Stimulated activated naive CD8-positive, alpha-beta T cell treated with anti-CD3 and anti-CD28 coated beads, Interleukin-15, Interleukin-2, amounts not matched to agents 100 U/mL and 50 U/mL, for 24 hours (primary cell): ENCODE data around the gene PCNT.
"Not testable (repeated sequence)": the region's sequence is repeated elsewhere in the genome, so short reads cannot be mapped to it uniquely, and the experiment has no call there.

Experiments
- ATAC-seq: fragments of 150-1000 bp; cut with Tn5 transposase; one replicate; pipeline ENCODE4 v1.10.0; 2021
- DNase-seq: peaks from one replicate; pipeline ENCODE4 v3.0.0; 2021

PCNT gene

DNA sequence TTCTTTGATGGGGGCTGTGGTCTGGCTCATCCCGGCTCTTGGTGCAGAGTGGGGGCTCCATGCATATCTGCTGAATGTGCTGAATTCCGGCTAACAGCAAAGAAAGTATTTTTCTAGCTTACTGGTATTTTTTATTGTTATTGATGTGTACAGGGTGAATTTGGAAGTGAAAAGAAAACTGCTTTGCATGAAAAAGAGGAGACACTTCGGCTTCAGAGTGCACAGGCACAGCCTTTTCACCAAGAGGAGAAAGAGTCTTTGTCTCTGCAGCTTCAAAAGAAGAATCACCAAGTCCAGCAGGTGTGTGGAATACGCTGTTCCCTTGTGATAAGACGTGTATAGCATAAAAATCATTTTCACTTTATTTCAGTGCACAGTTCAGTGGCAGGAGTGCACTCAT, 57.6 kb downstream of the PCNT start:
- no peak for DNase-seq
- ATAC-seq, result no peak

DNA sequence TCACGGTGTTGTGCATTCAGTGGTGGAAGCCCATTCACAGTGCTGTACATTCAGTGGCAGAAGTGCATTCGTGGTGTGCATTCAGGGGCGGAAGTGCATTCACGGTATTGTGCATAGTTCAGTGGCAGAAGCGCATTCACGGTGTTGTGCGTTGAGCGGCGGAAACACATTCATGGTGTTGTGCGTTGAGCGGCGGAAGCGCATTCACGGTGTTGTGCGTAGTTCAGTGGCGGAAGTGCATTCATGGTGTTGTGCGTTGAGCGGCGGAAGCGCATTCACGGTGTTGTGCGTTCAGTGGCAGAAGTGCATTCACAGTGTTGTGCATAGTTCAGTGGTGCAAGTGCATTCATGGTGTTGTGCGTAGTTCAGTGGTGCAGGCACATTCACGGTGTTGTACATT, 60.6 kb downstream of the PCNT start:
- DNase-seq (no peak), ATAC-seq (no peak)

DNA sequence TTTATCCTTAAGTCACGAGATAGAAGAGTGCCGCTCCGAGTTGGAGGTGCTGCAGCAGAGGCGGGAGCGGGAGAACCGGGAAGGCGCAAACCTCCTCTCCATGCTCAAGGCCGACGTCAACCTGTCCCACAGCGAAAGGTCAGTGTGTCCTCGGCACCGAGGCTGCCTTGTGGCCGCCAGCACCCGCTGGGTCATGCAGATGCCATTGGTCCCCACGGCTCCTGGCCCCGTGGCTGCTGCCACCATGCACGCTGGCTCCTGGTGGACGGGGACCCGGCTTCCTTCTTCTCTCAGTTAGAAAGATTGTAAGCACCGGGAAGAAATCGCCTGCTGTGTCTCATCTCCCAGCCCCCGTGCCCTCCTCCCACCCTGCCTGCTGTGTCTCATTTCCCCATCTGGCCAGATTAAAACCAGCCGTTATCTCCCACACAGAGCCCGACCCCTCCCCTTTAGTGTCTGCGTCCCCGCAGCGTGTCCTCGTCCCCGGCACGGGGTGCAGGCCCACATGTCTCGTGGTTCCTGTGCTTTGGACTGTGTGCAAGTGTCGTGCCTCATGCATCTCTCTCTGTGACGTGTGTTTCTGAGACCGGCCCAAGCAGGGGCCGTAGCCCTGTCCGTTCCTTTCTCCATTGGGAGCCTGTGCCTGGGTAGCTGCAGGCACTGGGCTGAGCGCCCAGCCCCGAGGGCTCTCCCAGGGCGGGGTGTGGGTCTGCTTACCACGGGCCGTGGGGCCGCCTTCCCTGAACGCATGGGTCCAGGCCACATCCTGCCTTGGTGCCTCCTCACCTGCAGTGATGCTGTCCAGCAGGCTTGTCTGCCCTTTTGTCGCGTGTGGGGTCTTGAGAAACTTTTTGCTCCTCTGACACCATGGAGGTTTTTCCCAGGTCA, 62.1 kb downstream of the PCNT start:
- no peak for ATAC-seq
- DNase-seq, result no peak

DNA sequence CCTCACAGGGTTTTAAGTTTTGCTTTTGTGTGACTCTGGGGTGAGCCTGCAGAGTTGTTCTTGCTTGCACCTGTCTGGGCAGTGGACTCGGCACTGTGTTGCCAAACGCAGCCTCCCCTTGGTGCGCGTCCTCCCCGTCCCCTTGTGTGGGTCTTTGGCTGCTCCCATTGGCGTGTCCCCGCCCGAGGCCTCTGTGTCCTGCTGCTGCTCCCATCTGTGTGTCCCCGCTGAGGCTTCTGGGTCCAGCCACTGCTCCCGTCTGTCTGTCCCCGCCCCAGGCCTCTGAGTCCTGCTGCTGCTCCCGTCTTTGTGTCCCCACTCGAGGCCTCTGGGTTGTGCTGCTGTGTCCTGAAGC, 62.8 kb downstream of the PCNT start:
- ATAC-seq (no peak), DNase-seq (no peak)

DNA sequence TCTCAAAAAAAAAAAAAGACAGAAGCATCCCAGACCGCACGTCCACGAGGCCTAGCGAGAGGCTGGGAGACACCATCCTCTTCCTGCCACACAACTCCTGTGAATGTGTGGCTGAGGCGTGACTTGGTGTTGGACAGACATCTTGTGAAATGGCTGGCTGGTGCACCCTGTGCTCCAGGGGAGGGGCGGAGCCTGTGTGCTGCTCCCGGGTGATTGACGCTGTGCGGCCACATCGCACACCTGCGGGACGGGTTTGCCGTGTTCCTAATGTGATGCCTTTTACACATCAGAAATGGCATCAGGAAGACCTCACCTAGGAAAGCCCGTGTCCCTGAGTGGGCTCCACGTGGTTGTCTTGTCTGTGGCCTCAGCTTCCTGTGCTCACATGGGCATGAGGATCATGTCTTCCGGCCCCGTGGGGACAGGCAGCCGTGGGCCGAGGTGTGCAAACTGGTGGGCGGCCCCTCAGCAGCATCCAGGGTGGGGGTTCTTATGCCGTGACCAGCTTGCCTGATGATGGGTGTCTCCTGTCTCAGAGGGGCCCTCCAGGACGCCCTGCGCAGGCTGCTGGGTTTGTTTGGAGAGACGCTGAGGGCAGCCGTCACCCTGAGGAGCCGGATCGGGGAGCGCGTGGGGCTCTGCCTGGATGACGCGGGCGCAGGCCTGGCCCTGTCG, 64.4 kb downstream of the PCNT start:
- DNase-seq, result no peak
- ATAC-seq, result no peak

DNA sequence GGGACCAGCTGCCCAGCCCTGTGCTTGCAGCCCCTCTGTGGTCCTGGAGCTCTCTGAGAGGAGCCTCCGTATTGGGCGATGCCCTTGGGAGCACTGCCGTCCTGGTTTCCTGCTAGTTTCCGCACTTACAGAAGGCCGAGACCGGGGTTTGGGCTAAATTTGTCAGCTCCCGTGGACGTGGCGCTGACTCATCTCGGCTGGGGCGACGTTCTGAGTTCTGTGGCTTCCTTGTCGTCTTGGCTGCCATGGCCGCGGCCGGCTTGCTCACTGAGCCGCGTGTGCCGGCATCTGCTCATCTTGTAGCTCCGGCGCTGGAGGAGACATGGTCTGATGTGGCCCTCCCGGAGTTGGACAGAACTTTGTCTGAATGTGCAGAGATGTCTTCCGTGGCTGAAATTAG, 64.9 kb downstream of the PCNT start:
- DNase-seq, result no peak
- ATAC-seq, result no peak

DNA sequence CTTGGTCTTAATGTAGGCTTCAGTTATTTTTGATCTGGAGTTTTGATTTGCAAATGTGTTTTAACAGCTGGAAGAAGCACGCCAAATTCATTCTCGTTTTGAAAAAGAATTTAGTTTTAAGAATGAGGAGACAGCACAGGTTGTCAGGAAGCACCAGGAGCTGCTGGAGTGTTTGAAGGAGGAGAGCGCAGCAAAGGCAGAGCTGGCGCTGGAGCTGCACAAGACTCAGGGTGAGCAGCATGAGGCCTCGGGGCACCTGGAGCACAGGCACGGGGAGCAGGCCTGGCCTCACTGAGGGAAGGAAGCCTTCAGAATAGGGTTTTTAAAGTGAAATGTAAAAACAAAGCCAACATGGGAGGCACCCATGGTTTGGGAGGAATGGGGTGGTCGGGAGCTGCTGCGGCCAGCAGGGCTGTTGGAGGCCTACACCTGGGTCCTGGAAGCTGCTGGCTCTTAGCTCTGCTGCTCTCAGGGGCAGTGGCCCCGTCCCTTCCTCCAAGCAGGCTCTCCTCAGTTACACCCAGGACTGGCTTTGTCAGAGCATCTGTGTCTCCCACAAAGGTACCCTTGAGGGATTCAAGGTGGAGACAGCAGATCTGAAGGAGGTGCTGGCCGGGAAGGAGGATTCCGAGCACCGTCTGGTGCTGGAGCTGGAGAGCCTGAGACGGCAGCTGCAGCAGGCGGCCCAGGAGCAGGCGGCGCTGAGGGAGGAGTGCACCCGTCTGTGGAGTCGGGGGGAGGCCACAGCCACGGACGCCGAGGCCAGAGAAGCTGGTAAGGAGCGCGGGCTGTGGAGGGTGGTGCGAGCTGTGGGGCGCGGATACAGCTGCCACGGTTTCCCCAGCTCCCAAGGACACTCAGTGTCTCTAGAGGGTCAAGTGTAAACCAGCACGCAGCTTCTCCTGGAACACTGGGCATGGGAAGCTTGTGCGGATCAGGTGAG, 66.9 kb downstream of the PCNT start:
- DNase-seq (no peak), ATAC-seq (no peak)

DNA sequence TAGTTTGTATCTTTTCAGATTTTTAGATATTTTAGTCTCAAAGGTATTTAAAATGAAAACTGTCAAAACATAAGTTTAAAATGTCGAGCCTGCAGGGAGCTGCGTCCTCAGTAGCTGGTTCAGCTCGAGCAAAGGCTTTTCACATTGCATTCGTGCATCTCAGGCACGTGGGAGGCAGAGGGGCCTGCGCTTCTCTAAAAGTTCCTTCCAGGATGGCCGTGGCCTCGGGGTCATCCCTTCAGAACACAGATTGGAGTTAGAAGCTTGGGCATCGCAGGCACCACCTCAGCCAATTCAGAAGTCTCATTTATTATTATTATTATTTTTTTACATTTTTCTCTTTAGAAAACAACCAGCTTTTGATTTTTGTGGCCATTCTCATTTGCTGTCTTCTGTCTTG, 67.8 kb downstream of the PCNT start:
- no peak for ATAC-seq

DNA sequence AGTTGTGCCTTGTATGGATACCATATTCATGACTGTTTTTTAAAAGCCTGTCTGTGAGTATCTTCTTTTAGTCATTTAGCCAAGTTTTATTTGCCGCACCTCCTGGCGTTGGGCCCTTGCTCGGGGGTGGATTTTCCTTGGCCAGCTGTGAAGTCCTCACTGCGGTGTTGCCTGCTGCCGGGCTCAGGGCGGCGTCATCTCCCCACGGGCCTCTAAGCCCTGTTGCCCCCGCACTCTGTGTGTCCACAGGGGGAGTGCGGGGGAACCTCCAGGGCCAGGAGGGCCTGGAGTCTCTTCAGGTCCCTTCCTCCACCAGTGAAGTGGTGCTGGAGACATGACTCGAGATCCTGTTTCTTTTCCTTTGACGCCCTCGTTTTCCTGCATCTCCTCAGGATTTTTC, 69.0 kb downstream of the PCNT start:
- DNase-seq, result no peak
- no peak for ATAC-seq

More for the DNA sequence above, 67.8 kb downstream of the PCNT start:
- no peak for DNase-seq

DNA sequence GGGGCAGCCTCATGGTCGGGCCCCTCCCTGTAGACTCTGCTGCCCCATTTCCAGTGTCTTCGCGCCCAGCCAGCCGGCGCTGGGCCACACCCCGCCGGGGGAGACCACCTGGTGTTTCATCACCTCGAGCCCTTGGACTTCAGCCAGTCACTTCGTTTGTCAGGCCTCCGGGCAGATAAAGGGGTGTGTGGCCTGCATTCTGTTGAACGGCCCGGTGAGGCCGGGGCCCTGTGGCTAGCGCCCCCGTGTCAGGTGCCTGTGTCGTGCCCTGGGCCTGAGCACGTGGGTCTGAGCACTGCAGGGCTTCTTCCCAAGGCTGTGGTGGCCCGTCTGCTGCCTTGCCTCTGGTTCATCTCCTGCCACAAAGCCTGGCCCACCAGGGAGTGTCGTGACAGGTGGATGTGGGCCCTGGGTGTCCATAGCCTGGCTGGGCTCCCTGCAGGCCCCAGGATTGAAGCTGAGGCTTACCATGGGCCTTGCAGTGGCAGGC, 69.5 kb downstream of the PCNT start:
- ATAC-seq (no peak), DNase-seq (no peak)

DNA sequence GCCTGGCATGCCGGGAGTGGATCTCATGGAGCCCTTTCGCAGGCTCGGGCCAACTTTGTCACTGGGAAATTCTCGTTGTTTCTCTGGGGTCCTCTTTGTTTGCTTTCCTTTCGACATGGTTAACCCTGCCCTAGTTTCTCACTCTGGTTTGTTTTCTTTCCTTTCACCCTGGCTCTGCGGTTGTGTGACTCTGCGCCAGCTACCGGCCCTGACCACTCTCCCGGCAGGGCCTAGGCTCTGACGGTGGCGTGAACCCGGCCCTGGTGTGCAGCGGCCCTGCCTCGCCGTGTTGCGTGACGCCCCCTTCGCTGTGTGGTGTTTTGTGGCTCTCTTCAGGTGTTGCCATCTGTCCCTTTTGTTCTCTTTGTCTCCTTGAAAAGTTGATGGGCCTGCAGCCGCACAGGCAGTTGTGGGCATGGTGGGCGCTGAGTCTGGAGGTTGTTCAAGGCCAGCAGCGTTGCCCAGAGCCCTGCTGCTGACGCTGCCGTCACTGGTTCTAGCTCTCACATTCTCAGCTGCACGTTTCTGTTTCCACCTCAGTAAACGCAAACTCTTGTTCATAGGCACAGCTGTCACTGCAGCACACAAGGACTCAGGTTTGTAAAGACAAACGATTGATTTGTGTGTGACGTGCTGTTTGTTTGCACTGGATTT, 70.1 kb downstream of the PCNT start:
- DNase-seq (no peak), ATAC-seq (peak; percentile 28)

DNA sequence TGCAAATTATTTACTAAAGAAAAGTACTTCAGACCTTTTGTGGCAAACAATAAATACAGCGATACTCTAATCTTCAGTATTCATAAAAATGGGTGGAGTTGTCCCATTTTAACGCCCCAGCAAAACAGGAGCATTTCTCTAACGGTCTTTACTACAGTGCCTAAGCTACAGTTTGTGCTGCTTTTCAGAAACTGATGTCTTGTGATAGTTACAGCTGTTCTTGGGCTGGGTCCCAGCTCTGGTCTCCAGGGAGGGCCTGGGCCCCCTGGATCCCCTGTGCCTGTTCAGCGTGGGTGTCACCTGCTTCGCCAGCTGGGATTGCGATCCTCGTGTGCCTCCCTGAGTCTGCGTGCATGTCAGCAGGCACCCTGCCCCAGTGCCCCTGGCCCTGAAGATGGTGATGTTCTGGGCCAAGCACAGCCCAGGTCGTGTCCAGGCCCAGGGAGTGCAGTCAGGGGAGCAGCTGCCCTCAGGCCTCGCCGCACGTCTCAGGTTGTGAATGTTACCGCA, 70.7 kb downstream of the PCNT start:
- DNase-seq (no peak), ATAC-seq (no peak)

DNA sequence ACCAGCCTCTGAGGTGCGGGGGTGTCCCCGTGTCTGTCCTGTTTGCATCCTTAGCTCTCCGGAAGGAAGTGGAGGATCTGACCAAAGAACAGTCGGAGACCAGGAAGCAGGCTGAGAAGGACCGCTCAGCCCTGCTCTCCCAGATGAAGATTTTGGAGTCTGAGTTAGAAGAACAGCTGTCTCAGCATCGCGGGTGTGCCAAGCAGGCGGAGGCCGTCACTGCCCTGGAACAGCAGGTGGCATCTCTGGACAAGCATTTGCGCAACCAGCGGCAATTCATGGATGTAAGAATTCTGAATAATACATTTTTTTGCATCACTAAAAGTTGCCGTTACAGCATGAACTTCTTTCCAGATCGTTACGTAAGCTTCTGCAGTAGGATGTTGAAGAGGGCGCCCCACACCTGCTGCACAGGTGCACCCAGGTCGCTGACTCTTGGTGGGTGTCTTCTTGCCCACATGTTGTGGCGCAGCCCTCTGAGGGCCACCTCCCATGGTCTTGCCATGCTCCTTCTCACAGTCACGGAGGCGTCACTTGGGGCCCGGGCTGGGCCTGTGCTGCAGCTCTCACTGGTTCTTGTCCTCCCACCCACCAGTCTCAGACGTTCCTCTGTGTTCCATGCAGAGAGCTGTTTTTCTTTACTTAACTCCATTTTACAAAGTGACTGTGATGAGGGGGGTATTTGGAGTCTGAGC, 73.4 kb downstream of the PCNT start:
- ATAC-seq, result no peak

DNA sequence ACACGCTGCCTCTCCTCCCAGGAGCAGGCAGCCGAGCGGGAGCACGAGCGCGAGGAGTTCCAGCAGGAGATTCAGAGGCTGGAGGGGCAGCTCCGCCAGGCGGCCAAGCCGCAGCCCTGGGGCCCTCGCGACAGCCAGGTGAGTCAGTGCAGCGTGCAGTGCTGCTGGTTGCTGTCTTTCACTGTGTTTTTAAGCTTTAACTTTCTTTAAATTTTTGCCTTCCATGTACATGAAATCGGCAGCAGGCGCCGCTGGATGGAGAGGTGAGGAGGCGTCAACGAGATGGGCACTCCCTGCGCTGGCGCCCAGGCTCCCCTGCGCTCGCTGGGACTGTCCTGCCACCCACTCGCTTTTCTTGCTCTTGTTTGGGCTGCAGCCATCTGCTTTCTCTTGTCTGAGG, 74.0 kb downstream of the PCNT start:
- DNase-seq, result no peak
- ATAC-seq, result no peak

More for the DNA sequence above, 73.4 kb downstream of the PCNT start:
- DNase-seq, result no peak

DNA sequence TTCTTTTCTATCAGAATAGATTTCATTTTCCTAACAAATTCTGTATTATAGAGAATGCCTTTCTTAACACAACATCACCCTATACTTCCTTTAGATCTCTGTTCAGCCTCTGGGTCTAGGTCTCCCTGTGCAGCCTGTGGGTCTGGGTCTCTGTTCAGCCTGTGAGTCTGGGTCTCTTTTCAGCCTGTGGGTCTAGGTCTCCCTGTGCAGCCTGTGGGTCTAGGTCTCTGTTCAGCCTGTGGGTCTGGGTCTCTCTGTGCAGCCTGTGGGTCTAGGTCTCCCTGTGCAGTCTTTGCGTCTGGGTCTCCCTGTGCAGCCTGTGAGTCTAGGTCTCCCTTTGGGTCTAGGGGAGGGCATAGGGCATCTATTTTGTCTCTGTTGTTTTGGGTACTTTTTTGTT, 75.2 kb downstream of the PCNT start:
- no peak for DNase-seq
- no peak for ATAC-seq

DNA sequence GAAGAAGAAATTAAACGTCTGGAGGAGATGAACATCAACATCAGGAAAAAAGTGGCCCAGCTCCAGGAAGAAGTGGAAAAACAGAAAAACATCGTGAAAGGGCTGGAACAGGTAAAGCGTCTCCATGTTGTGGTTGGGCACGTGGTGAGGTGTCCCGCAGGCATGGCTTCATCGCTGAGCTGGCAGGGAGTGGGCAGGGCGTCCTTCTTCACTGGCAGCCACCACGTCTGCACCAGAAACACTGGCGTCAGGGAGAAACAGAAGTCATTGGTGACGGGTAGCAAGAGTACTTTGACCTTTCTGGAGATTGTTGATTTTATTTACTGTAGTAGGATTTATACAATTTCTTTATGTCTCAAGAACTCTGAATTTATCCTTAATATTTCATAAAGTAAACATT, 75.7 kb downstream of the PCNT start:
- ATAC-seq, result no peak
- DNase-seq, result no peak

DNA sequence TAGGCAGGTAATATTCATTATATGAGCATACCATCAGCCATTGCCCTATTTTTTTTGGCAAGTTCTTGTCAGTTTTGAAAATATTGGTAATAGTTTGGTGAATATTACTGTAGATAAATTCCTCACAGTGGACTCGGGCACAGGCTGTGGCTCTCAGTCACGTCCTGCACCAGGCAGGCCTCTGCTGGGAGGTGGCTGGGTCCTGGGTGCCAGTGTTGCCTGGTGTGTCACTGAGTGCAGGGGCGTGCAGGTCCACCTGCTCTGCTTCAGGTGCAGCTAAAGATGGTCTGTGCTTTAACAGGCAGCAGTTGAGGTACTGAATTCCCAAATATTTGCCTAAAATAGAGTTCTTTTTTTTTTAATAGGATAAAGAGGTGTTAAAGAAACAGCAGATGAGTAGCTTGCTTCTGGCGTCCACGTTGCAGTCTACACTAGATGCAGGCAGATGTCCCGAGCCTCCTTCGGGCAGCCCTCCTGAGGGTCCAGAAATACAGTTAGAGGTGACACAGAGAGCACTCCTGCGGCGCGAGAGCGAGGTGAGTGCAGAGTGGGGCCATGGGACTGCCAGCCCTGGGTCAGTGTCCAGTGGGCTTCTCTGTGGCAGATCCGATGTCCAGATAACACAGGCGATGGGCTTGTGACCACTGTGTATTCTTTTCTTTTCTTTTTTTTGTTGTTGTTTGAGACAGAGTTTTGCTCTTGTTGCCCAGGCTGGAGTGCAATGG, 77.4 kb downstream of the PCNT start:
- DNase-seq (no peak), ATAC-seq (no peak)

DNA sequence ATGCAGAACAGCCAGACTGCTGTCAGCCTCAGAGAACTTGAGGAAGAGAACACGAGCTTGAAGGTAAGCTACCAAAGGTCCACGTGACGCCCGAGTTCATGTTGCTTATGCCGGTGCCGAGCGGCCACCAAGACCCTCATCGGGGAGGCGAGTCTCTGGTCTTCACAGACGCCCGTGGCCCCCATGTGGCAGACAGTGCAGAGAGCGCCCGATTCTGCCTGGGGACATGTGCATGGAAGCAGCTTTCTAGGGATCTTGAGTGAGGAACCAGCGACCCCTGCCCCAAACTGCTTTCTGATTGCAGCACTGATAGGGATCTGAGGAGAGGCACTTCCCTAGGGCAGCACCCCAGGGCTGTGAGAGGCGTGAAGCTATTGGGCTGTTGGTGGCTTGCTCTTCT, 78.5 kb downstream of the PCNT start:
- DNase-seq (no peak), ATAC-seq (no peak)

DNA sequence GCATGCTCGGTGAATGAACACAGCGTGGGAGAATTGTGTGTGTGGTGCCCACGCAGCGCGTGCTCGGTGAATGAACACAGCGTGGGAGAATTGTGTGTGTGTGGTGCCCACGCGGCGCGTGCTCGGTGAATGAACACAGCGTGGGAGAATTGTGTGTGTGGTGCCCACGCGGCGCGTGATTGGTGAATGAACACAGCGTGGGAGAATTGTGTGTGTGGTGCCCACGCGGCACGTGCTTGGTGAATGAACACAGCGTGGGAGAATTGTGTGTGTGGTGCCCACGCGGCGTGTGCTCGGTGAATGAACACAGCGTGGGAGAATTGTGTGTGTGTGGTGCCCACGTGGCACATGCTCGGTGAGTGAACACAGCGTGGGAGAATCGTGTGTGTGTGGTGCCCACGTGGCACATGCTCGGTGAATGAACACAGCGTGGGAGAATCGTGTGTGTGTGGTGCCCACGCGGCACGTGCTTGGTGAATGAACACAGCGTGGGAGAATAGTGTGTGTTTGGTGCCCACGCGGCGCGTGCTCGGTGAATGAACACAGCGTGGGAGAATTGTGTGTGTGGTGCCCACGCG, 79.4 kb downstream of the PCNT start:
- DNase-seq, ATAC-seq: not testable (repeated sequence)

DNA sequence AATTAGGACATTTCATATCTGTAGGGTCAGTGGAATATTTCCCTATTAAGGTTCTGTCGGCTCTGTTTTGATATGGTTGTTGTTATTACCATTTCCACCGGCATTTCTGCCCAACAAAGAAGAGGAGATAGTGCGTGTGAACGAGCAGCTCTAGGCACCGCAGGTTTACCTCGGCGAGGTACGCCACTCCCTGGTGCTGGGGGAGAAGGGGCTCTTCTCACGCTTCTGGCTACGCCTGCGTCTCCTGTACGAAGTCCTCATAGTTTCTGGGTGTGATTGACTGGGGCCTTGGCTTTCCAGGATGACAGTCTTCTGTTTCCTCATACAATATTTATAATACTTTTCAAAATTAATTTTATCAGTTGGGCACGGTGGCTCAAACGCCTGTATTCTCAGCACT, 80.3 kb downstream of the PCNT start:
- ATAC-seq (no peak), DNase-seq (no peak)
